ENCODE results near the gene LRRTM3.

LRRTM3 gene

GRCh38 chr10:67141300-67141699, 215.5 kb downstream of the LRRTM3 start:
- DNase-seq, result no peak

GRCh38 chr10:67144530-67144929, 218.7 kb downstream of the LRRTM3 start:
- no peak for DNase-seq
